Keratinocyte (primary cell): ENCODE results near the gene GCSAML. TPM values are rescaled to one million over a fixed set of nuclear protein-coding genes. Genes with fewer than 3 reads are reported as not detected.

Source experiments
- DNase-seq: peaks from one replicate; pipeline ENCODE4 v3.0.0-alpha.2; 2011; ENCODE audit warnings: low read depth, missing footprints, low spot score
- FAIRE-seq: peaks from 2 replicates; lab custom pipeline; 2011; peaks lifted over from hg19 to GRCh38; lab: Jason Lieb, UNC
- H2AFZ ChIP-seq: 2 replicates; pipeline ENCODE4 v1.6.0; 2012; ENCODE audit warnings: low read length, control low read depth, inconsistent platforms; ENCODE audit not compliant: control insufficient read depth
- H3K27ac ChIP-seq: 2 replicates; pipeline ENCODE4 v1.5.1; 2011; ENCODE audit warnings: low read length; ENCODE audit not compliant: control insufficient read depth, insufficient read depth
- H3K27me3 ChIP-seq: 3 replicates; pipeline ENCODE4 v1.6.0; 2011; ENCODE audit warnings: low read length; ENCODE audit not compliant: control insufficient read depth, insufficient read depth; ENCODE audit errors: extremely low read depth
- H3K36me3 ChIP-seq, 2 experiments: 2 replicates in 1 of 2; 3 replicates in 1 of 2; pipeline ENCODE4 v1.5.1; 2011; ENCODE audit warnings: low read length in 2 of 2, mild to moderate bottlenecking in 1 of 2; ENCODE audit not compliant: control insufficient read depth in 2 of 2, insufficient read depth in 2 of 2; ENCODE audit errors: extremely low read depth in 1 of 2
- H3K4me1 ChIP-seq: 3 replicates; pipeline ENCODE4 v1.5.1; 2011; ENCODE audit warnings: low read length; ENCODE audit not compliant: control insufficient read depth, insufficient read depth; ENCODE audit errors: extremely low read depth
- H3K4me2 ChIP-seq: 3 replicates; pipeline ENCODE4 v1.6.0; 2011; ENCODE audit warnings: low read depth, low read length; ENCODE audit not compliant: control insufficient read depth, insufficient read depth; ENCODE audit errors: extremely low read depth
- H3K4me3 ChIP-seq, 3 experiments: fragments of 200-600 bp in 1 of 3; sonication (generic) in 1 of 3; 2 replicates in 2 of 3; 3 replicates in 1 of 3; pipeline ENCODE4 v1.5.1; 2011 to 2016; ENCODE audit warnings: low read length in 3 of 3, mild to moderate bottlenecking in 3 of 3, control low read depth in 2 of 3, inconsistent platforms in 1 of 3, low read depth in 1 of 3, mixed read lengths in 1 of 3, mixed run types in 1 of 3, moderate library complexity in 1 of 3; ENCODE audit not compliant: control insufficient read depth in 2 of 3, insufficient read depth in 2 of 3; ENCODE audit errors: extremely low read depth in 1 of 3
- H3K79me2 ChIP-seq: 2 replicates; pipeline ENCODE4 v1.6.0; 2012; ENCODE audit warnings: low read length; ENCODE audit not compliant: control insufficient read depth, insufficient read depth
- H3K9ac ChIP-seq: 3 replicates; pipeline ENCODE4 v1.6.0; 2011; ENCODE audit warnings: low read length; ENCODE audit not compliant: control insufficient read depth, insufficient read depth; ENCODE audit errors: extremely low read depth
- H3K9me1 ChIP-seq: 3 replicates; pipeline ENCODE4 v1.6.0; 2011; ENCODE audit warnings: low read length; ENCODE audit not compliant: control insufficient read depth, insufficient read depth; ENCODE audit errors: extremely low read depth
- H3K9me3 ChIP-seq: 2 replicates; pipeline ENCODE4 v1.5.1; 2012; ENCODE audit warnings: low read depth, low read length; ENCODE audit not compliant: control insufficient read depth
- H4K20me1 ChIP-seq: 3 replicates; pipeline ENCODE4 v1.6.0; 2011; ENCODE audit warnings: low read length; ENCODE audit not compliant: control insufficient read depth, insufficient read depth; ENCODE audit errors: extremely low read depth
- EZH2 ChIP-seq: IDR thresholded peaks from one replicate; pipeline ENCODE4 v1.6.1; 2012; ENCODE audit warnings: inconsistent platforms, mild to moderate bottlenecking, low read length, moderate library complexity
- dilution Hi-C: fragments of 300-500 bp; cut with MboI; formaldehyde crosslinking; loops from one replicate; pipeline ENCODE4 v1.7.0; 2020; ENCODE audit warnings: low sequenced_read_pairs; ENCODE audit not compliant: extremely low pct_ligation_motif_present
- polyA plus RNA-seq, 5 experiments: library from polyadenylated mRNA; depleted of rRNA in 3 of 5; stranded (reverse) in 3 of 5; stranded (forward) in 1 of 5; unstranded in 1 of 5; fragments of >200 nt; gene quantifications; 1 replicate in 1 of 5; 2 replicates in 3 of 5; 3 replicates in 1 of 5; pipeline versions ENCODE4 v1.2.1 to v1.2.3, GENCODE V29; 2011 to 2012; ENCODE audit warnings: missing spikeins in 2 of 5, low read depth in 1 of 5, low replicate concordance in 1 of 5
- TF ChIP-seq, protein P1 (sequence below), 3 experiments: IDR thresholded peaks in 1 of 3; conservative IDR thresholded peaks in 1 of 3; optimal IDR thresholded peaks in 1 of 3; 2 replicates in 2 of 3; 3 replicates in 1 of 3; pipeline versions ENCODE3 to v1.5.1; 2011; ENCODE audit warnings: low read length in 3 of 3, mild to moderate bottlenecking in 3 of 3, moderate library complexity in 2 of 3, control low read depth in 1 of 3, inconsistent platforms in 1 of 3; ENCODE audit not compliant: insufficient read depth in 2 of 3; ENCODE audit errors: extremely low read depth in 1 of 3

The GCSAML gene
- polyA plus RNA-seq, 1 donor (not counting 4 experiments of a cell fraction or from before 2014, with no cell fraction given) = not detected

DNA sequence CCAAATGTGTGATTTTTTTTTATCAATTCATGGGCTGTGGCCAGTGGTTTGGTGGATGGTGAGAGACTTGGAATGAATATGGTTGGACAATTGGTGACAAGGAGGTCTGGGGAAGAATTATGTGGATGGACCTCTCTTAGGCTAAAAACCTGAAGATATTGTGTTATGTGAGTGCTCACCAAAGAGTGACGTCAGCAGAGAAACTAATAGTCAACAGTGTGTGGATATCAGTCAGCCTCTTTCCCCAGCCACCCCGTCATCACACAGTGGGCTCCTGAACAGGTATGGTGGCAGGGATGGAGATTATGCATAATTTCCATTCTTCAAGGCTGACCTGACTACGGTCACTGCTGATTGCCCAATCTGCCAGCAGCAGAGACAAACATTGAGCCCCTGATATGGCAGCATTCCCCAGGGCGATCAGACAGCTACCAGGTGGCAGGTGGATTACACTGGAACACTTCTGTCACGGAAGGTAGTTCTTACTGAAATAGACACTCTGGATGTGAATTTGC is 30.1 kb downstream of the GCSAML start:
- TF ChIP-seq, protein P1, sequence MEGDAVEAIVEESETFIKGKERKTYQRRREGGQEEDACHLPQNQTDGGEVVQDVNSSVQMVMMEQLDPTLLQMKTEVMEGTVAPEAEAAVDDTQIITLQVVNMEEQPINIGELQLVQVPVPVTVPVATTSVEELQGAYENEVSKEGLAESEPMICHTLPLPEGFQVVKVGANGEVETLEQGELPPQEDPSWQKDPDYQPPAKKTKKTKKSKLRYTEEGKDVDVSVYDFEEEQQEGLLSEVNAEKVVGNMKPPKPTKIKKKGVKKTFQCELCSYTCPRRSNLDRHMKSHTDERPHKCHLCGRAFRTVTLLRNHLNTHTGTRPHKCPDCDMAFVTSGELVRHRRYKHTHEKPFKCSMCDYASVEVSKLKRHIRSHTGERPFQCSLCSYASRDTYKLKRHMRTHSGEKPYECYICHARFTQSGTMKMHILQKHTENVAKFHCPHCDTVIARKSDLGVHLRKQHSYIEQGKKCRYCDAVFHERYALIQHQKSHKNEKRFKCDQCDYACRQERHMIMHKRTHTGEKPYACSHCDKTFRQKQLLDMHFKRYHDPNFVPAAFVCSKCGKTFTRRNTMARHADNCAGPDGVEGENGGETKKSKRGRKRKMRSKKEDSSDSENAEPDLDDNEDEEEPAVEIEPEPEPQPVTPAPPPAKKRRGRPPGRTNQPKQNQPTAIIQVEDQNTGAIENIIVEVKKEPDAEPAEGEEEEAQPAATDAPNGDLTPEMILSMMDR (optimal IDR thresholded peaks at IDR 0.05 in 1 of 3, IDR thresholded peaks at IDR 0.05 in 1 of 3, conservative IDR thresholded peaks at IDR 0.05 in 1 of 3; ENCODE audit: extremely low read depth in 1 of 3, insufficient read depth in 2 of 3, low read length in 3 of 3) = no peak
- TF ChIP-seq EZH2 = no peak
- dilution Hi-C loops = no loop called here
- no peaks in the 10 kb centered on the region for H4K20me1 ChIP-seq
- H3K79me2 ChIP-seq = no peaks in the 10 kb centered on the region
- DNase-seq (no peak), FAIRE-seq (no peak)
- no peaks in the 10 kb centered on the region for H3K27me3 ChIP-seq
- no peak overlapping the region for H3K4me3 ChIP-seq
- H2AFZ ChIP-seq = no peak overlapping the region
- H3K9me3 ChIP-seq = no peaks in the 10 kb centered on the region
- no peaks in the 10 kb centered on the region for H3K36me3 ChIP-seq
- no peak overlapping the region for H3K27ac ChIP-seq
- H3K4me2 ChIP-seq = no peak overlapping the region
- H3K9ac ChIP-seq = no peak overlapping the region
- H3K9me1 ChIP-seq = no peaks in the 10 kb centered on the region
- no peaks in the 10 kb centered on the region for H3K4me1 ChIP-seq

GRCh38 chr1:247588060-247588459 is 39.1 kb downstream of the GCSAML start, which contains the start of gene OR2G2:
TSS of gene OR2G2 (plus strand) at chr1:247588360. CDS start at chr1:247588360, 0 bp downstream.
- TF ChIP-seq, protein P1 (optimal IDR thresholded peaks at IDR 0.05 in 1 of 3, IDR thresholded peaks at IDR 0.05 in 1 of 3, conservative IDR thresholded peaks at IDR 0.05 in 1 of 3; ENCODE audit: extremely low read depth in 1 of 3, insufficient read depth in 2 of 3, low read length in 3 of 3) = no peak
- no peak for TF ChIP-seq EZH2
- no peaks in the 10 kb centered on the region for H3K79me2 ChIP-seq

More at GRCh38 chr1:247588060-247588459, 39.1 kb downstream of the GCSAML start, which contains the start of gene OR2G2:
- no peaks in the 10 kb centered on the region for H3K27me3 ChIP-seq
- H4K20me1 ChIP-seq = no peaks in the 10 kb centered on the region
- FAIRE-seq = no peak
- dilution Hi-C loops = no loop called here
- H3K4me1 ChIP-seq = no peaks in the 10 kb centered on the region
- H3K36me3 ChIP-seq = no peaks in the 10 kb centered on the region
- H3K9ac ChIP-seq = no peak within 1 kb of the TSS
- no peak for DNase-seq
- H3K4me2 ChIP-seq = no peak within 1 kb of the TSS
- peaks cover 3% of the 10 kb centered on the region for H3K9me3 ChIP-seq
- H2AFZ ChIP-seq = no peak within 1 kb of the TSS
- H3K4me3 ChIP-seq = no peak within 1 kb of the TSS
- no peaks in the 10 kb centered on the region for H3K9me1 ChIP-seq
- H3K27ac ChIP-seq = no peak within 1 kb of the TSS
